K562 treated with DMSO at 1 percent for 4 hours (cell line): ENCODE results near the gene OR5D18. TPM values are rescaled to one million over a fixed set of nuclear protein-coding genes. Genes with fewer than 3 reads are reported as not detected.

Experiments
- total RNA-seq: library from RNA; unstranded; fragments of 300-600 nt; gene quantifications from 2 replicates; pipeline ENCODE4 v1.2.3, GENCODE V29; 2022; ENCODE audit not compliant: insufficient read depth

Gene OR5D18
- total RNA-seq: not detected in 2 replicates

GRCh38 chr11:55819330-55819729 is at the start of gene OR5D18:
TSS of gene OR5D18 (plus strand) at chr11:55819630. CDS start at chr11:55819630, 0 bp downstream.

GRCh38 chr11:55773138-55773537 is 46.3 kb upstream of the OR5D18 start, which contains the start of gene OR5D13:
TSS of gene OR5D13 (plus strand) at chr11:55773438. CDS start at chr11:55773438, 0 bp downstream.

GRCh38 chr11:55795256-55795655 is 24.2 kb upstream of the OR5D18 start, which contains the start of gene OR5D14:
TSS of gene OR5D14 (plus strand) at chr11:55795556. CDS start at chr11:55795556, 0 bp downstream.

GRCh38 chr11:55811067-55811466 is 8.4 kb upstream of the OR5D18 start, which contains the start of gene OR5L1:
TSS of gene OR5L1 (plus strand) at chr11:55811367. CDS start at chr11:55811467, 100 bp downstream.

GRCh38 chr11:55826919-55827318 is 7.5 kb downstream of the OR5D18 start, which contains the start of gene OR5L2:
TSS of gene OR5L2 (plus strand) at chr11:55827219. CDS start at chr11:55827219, 0 bp downstream.

GRCh38 chr11:55838452-55838851 is 19.0 kb downstream of the OR5D18 start, which contains the start of gene OR5D16:
TSS of gene OR5D16 (plus strand) at chr11:55838752. CDS start at chr11:55838752, 0 bp downstream.

Other genes starting within 250 kb of the OR5D18 start
- gene OR4C16, start 247.5 kb upstream of the OR5D18 start, total RNA-seq: not detected in 2 replicates
- not detected in 2 replicates for gene OR4C11, start 212.0 kb upstream of the OR5D18 start, total RNA-seq
- not detected in 2 replicates for gene OR4P4, start 184.5 kb upstream of the OR5D18 start, total RNA-seq
- not detected in 2 replicates for gene OR4S2, start 171.3 kb upstream of the OR5D18 start, total RNA-seq
- not detected in 2 replicates for gene OR4C6, start 157.4 kb upstream of the OR5D18 start, total RNA-seq
- not detected in 2 replicates for gene OR5D13, start 46.2 kb upstream of the OR5D18 start, total RNA-seq
- gene OR5D14, start 24.1 kb upstream of the OR5D18 start, total RNA-seq: not detected in 2 replicates
- gene OR5L1, start 8.3 kb upstream of the OR5D18 start, total RNA-seq: not detected in 2 replicates
- not detected in 2 replicates for gene OR5L2, start 7.6 kb downstream of the OR5D18 start, total RNA-seq
- not detected in 2 replicates for gene OR5D16, start 19.1 kb downstream of the OR5D18 start, total RNA-seq
- not detected in 2 replicates for gene TRIM51, start 63.7 kb downstream of the OR5D18 start, total RNA-seq
- not detected in 2 replicates for gene OR5W2, start 95.0 kb downstream of the OR5D18 start, total RNA-seq
- not detected in 2 replicates for gene OR5I1, start 116.8 kb downstream of the OR5D18 start, total RNA-seq
- not detected in 2 replicates for gene OR10AG1, start 150.3 kb downstream of the OR5D18 start, total RNA-seq
- not detected in 2 replicates for gene OR5F1, start 175.0 kb downstream of the OR5D18 start, total RNA-seq
- not detected in 2 replicates for gene OR5AS1, start 208.0 kb downstream of the OR5D18 start, total RNA-seq